HepG2 (cell line): Measurements from ENCODE around the gene EEIG1. TPM values are rescaled to one million over a fixed set of nuclear protein-coding genes. Genes with fewer than 3 reads are reported as not detected.

Experiments used
- ATM ChIP-seq: fragments of 450-650 bp; IDR thresholded peaks from 2 replicates; pipeline ENCODE4 v1.7.1; 2017; ENCODE audit warnings: mild to moderate bottlenecking, borderline replicate concordance
- ISL2 ChIP-seq: sonication (generic); formaldehyde crosslinking; IDR thresholded peaks from 2 replicates; pipeline ENCODE4 v1.5.0; 2020; ENCODE audit warnings: missing genetic modification reagents
- KMT2B ChIP-seq: IDR thresholded peaks from 2 replicates; pipeline ENCODE4 v1.6.1; 2016; ENCODE audit warnings: missing genetic modification reagents, missing compliant biosample characterization
- MBNL3 ChIP-seq: fragments of 250-450 bp; sonication (Bioruptor Pico); conservative IDR thresholded peaks from 2 replicates; pipeline ENCODE4 v1.8.0; 2022; ENCODE audit warnings: mild to moderate bottlenecking, inconsistent platforms
- MED8 ChIP-seq: sonication (generic); formaldehyde crosslinking; IDR thresholded peaks from 2 replicates; pipeline ENCODE4 v1.8.1; 2023; ENCODE audit warnings: mild to moderate bottlenecking, missing genetic modification reagents; ENCODE audit not compliant: insufficient replicate concordance
- MYC ChIP-seq: sonication (generic); formaldehyde crosslinking; IDR thresholded peaks from 2 replicates; pipeline ENCODE4 v1.9.0; 2021; ENCODE audit warnings: missing genetic modification reagents, borderline replicate concordance
- NFYC ChIP-seq: IDR thresholded peaks from 2 replicates; pipeline ENCODE4 v1.6.1; 2016; ENCODE audit warnings: missing genetic modification reagents, missing compliant biosample characterization
- RBAK ChIP-seq: sonication (generic); formaldehyde crosslinking; IDR thresholded peaks from 2 replicates; pipeline ENCODE4 v1.5.1; 2020; ENCODE audit warnings: mild to moderate bottlenecking, missing genetic modification reagents
- SSRP1 ChIP-seq: IDR thresholded peaks from 2 replicates; pipeline ENCODE4 v1.6.1; 2016; ENCODE audit warnings: control low read depth
- TMF1 ChIP-seq: sonication (generic); formaldehyde crosslinking; IDR thresholded peaks from 2 replicates; pipeline ENCODE4 v1.8.1; 2022; ENCODE audit warnings: low read depth, missing genetic modification reagents
- TP53 ChIP-seq: sonication (generic); formaldehyde crosslinking; conservative IDR thresholded peaks from 2 replicates; pipeline ENCODE4 v1.4.0; 2020; ENCODE audit warnings: missing genetic modification reagents
- YEATS2 ChIP-seq: sonication (generic); formaldehyde crosslinking; IDR thresholded peaks from 2 replicates; pipeline ENCODE4 v1.4.0; 2020; ENCODE audit warnings: missing genetic modification reagents, borderline replicate concordance
- ZMAT5 ChIP-seq: sonication (generic); formaldehyde crosslinking; IDR thresholded peaks from 2 replicates; pipeline ENCODE4 v1.5.0; 2020; ENCODE audit warnings: mild to moderate bottlenecking, low read depth, missing genetic modification reagents, borderline replicate concordance
- ZNF143 ChIP-seq: sonication (generic); formaldehyde crosslinking; IDR thresholded peaks from 2 replicates; pipeline ENCODE4 v1.4.0; 2020; ENCODE audit warnings: missing genetic modification reagents
- ZNF564 ChIP-seq: sonication (generic); formaldehyde crosslinking; IDR thresholded peaks from 2 replicates; pipeline ENCODE4 v1.8.1; 2023; ENCODE audit warnings: mild to moderate bottlenecking, missing genetic modification reagents
- ZNF740 ChIP-seq: sonication (generic); formaldehyde crosslinking; IDR thresholded peaks from 2 replicates; pipeline ENCODE4 v1.4.0; 2020; ENCODE audit warnings: missing genetic modification reagents
- ZSCAN25 ChIP-seq: sonication (generic); formaldehyde crosslinking; IDR thresholded peaks from 2 replicates; pipeline ENCODE4 v1.8.0; 2022; ENCODE audit warnings: mild to moderate bottlenecking, missing genetic modification reagents
- ZSCAN31 ChIP-seq: sonication (generic); formaldehyde crosslinking; IDR thresholded peaks from 2 replicates; pipeline ENCODE4 v1.5.0; 2020; ENCODE audit warnings: low read depth, mild to moderate bottlenecking, missing genetic modification reagents
- polyA plus RNA-seq, 8 experiments: library from polyadenylated mRNA; depleted of rRNA in 3 of 8; stranded (reverse) in 7 of 8; unstranded in 1 of 8; fragments of >200 nt; fragmentation: Illumina TruSeq in 4 of 8; extraction: Trizol in 4 of 8; gene quantifications; 2 replicates each; pipeline versions ENCODE4 v1.2.1 to v1.2.3, GENCODE V29; 2011 to 2016; ENCODE audit warnings: low read depth in 4 of 8, missing spikeins in 1 of 8, mixed read lengths in 1 of 8; ENCODE audit not compliant: insufficient read depth in 1 of 8
- total RNA-seq, 5 experiments: library from RNA; depleted of rRNA; stranded (reverse); fragments of >200 nt; fragmentation: Illumina TruSeq; extraction: Trizol; gene quantifications; 2 replicates each; pipeline ENCODE4 v1.2.3, GENCODE V29; 2016; ENCODE audit warnings: low read depth in 1 of 5
- TF ChIP-seq, protein P1 (sequence below): sonication (generic); formaldehyde crosslinking; IDR thresholded peaks from 2 replicates; pipeline ENCODE4 v1.4.0; 2020; ENCODE audit warnings: mild to moderate bottlenecking, missing genetic modification reagents
- TF ChIP-seq, protein P2 (sequence below): IDR thresholded peaks from 2 replicates; pipeline ENCODE4 v1.6.1; 2016
- TF ChIP-seq, protein P3 (sequence below): sonication (generic); formaldehyde crosslinking; IDR thresholded peaks from 2 replicates; pipeline ENCODE4 v1.5.0; 2020; ENCODE audit warnings: missing genetic modification reagents, mild to moderate bottlenecking, borderline replicate concordance
- TF ChIP-seq, protein P4 (sequence below): sonication (generic); formaldehyde crosslinking; IDR thresholded peaks from 2 replicates; pipeline ENCODE4 v1.9.0; 2021; ENCODE audit warnings: missing genetic modification reagents, borderline replicate concordance
- TF ChIP-seq, protein P5 (sequence below): sonication (generic); formaldehyde crosslinking; IDR thresholded peaks from 2 replicates; pipeline ENCODE4 v1.4.0; 2020; ENCODE audit warnings: missing genetic modification reagents
- TF ChIP-seq, protein P6 (sequence below): sonication (generic); formaldehyde crosslinking; IDR thresholded peaks from 2 replicates; pipeline ENCODE4 v1.4.0; 2020; ENCODE audit warnings: mild to moderate bottlenecking, missing genetic modification reagents

EEIG1 gene
- total and polyA plus RNA-seq, 2 of the 13 experiments (the other 11 are each of a cell fraction or from before 2014, with no cell fraction given), result 16.6 to 25.2 TPM

- TF ChIP-seq, protein P1, sequence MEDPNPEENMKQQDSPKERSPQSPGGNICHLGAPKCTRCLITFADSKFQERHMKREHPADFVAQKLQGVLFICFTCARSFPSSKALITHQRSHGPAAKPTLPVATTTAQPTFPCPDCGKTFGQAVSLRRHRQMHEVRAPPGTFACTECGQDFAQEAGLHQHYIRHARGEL (CRISPR knock-in tag), result no peak
- no peak for TF ChIP-seq ATM
- no peak for TF ChIP-seq ZSCAN25 (CRISPR knock-in tag)
- no peak for TF ChIP-seq NFYC (CRISPR knock-in tag)
- no peak for TF ChIP-seq KMT2B (CRISPR knock-in tag)
- no peak for TF ChIP-seq MYC (CRISPR knock-in tag)
- no peak for TF ChIP-seq ZNF564 (CRISPR knock-in tag)
- no peak for TF ChIP-seq SSRP1 (CRISPR knock-in tag)
- TF ChIP-seq, protein P2, sequence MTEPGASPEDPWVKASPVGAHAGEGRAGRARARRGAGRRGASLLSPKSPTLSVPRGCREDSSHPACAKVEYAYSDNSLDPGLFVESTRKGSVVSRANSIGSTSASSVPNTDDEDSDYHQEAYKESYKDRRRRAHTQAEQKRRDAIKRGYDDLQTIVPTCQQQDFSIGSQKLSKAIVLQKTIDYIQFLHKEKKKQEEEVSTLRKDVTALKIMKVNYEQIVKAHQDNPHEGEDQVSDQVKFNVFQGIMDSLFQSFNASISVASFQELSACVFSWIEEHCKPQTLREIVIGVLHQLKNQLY, result no peak
- TF ChIP-seq ZNF143 (CRISPR knock-in tag), result no peak
- no peak for TF ChIP-seq ZNF740
- TF ChIP-seq TMF1 (CRISPR knock-in tag), result no peak
- TF ChIP-seq RBAK, result no peak
- TF ChIP-seq, protein P3, sequence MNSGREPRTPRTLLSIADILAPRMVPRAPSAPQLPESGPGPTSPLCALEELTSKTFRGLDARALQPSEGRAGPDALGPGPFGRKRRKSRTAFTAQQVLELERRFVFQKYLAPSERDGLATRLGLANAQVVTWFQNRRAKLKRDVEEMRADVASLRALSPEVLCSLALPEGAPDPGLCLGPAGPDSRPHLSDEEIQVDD (CRISPR knock-in tag), result no peak
- TF ChIP-seq MBNL3 (CRISPR knock-in tag), result no peak
- peak; percentile 45 for TF ChIP-seq MED8
- TF ChIP-seq, protein P4, sequence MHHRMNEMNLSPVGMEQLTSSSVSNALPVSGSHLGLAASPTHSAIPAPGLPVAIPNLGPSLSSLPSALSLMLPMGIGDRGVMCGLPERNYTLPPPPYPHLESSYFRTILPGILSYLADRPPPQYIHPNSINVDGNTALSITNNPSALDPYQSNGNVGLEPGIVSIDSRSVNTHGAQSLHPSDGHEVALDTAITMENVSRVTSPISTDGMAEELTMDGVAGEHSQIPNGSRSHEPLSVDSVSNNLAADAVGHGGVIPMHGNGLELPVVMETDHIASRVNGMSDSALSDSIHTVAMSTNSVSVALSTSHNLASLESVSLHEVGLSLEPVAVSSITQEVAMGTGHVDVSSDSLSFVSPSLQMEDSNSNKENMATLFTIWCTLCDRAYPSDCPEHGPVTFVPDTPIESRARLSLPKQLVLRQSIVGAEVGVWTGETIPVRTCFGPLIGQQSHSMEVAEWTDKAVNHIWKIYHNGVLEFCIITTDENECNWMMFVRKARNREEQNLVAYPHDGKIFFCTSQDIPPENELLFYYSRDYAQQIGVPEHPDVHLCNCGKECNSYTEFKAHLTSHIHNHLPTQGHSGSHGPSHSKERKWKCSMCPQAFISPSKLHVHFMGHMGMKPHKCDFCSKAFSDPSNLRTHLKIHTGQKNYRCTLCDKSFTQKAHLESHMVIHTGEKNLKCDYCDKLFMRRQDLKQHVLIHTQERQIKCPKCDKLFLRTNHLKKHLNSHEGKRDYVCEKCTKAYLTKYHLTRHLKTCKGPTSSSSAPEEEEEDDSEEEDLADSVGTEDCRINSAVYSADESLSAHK (CRISPR knock-in tag), result no peak
- TF ChIP-seq ZMAT5 (CRISPR knock-in tag), result no peak
- no peak for TF ChIP-seq ZSCAN31 (CRISPR knock-in tag)
- TF ChIP-seq TP53 (CRISPR knock-in tag), result no peak
- TF ChIP-seq, protein P5, sequence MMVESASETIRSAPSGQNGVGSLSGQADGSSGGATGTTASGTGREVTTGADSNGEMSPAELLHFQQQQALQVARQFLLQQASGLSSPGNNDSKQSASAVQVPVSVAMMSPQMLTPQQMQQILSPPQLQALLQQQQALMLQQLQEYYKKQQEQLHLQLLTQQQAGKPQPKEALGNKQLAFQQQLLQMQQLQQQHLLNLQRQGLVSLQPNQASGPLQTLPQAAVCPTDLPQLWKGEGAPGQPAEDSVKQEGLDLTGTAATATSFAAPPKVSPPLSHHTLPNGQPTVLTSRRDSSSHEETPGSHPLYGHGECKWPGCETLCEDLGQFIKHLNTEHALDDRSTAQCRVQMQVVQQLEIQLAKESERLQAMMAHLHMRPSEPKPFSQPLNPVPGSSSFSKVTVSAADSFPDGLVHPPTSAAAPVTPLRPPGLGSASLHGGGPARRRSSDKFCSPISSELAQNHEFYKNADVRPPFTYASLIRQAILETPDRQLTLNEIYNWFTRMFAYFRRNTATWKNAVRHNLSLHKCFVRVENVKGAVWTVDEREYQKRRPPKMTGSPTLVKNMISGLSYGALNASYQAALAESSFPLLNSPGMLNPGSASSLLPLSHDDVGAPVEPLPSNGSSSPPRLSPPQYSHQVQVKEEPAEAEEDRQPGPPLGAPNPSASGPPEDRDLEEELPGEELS (CRISPR knock-in tag), result no peak
- TF ChIP-seq ISL2 (CRISPR knock-in tag), result no peak
- TF ChIP-seq YEATS2 (CRISPR knock-in tag), result no peak
- TF ChIP-seq, protein P6, sequence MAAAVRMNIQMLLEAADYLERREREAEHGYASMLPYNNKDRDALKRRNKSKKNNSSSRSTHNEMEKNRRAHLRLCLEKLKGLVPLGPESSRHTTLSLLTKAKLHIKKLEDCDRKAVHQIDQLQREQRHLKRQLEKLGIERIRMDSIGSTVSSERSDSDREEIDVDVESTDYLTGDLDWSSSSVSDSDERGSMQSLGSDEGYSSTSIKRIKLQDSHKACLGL, result no peak
Measured at GRCh38 chr9:127931092-127931881, 49.5 kb downstream of the EEIG1 start (continued).
